ENCODE results near the gene C4orf36.

DNA sequence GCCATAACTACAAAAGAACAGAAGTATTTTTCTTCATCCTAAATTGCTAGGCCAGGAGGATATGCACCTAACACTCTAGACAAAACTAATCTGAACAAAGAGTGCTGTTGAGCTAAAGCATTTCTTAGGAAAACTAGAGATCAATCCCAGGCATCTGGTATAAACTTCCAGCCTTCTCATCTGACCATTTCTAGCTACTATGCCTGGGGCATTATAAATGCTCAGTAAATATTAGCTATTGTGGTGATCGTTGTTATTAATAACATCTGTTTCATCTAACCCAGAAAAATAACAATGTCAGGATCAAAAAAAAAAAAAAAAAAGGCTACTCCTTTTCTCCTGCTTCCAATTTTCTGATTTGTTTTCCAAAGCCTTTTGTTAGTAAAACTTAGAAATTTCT, 35.3 kb downstream of the C4orf36 start:
- no peak for TF ChIP-seq POLR2AphosphoS5 (IDR thresholded peaks at IDR 0.05)
- no peak for TF ChIP-seq POLR2A (IDR thresholded peaks at IDR 0.05)

Measured in spleen (tissue), 3 donors.